CD1c-positive myeloid dendritic cell (primary cell): ENCODE measurements around the gene VPS11.

Experiments used
- DNase-seq: peaks from one replicate; pipeline ENCODE4 v3.0.0-alpha.2; 2016; ENCODE audit errors: extremely low spot score

VPS11 gene

GRCh38 chr11:119081682-119082260, 14.2 kb downstream of the VPS11 start:
- DNase-seq, result peak; percentile 64

- DNase-seq, result peak; percentile 97
Observed at GRCh38 chr11:119084663-119085436, 17.2 kb downstream of the VPS11 start, which contains the start of gene HMBS. TSS of gene HMBS (plus strand) at chr11:119084881. CDS start at chr11:119085034, 153 bp downstream.

GRCh38 chr11:119085437-119085847, 17.8 kb downstream of the VPS11 start:
- no peak for DNase-seq

- DNase-seq, result no peak
Observed at GRCh38 chr11:119087123-119087522, 19.5 kb downstream of the VPS11 start.

GRCh38 chr11:119087747-119088241, 20.2 kb downstream of the VPS11 start:
- no peak for DNase-seq

- no peak for DNase-seq
Observed at GRCh38 chr11:119088406-119088805, 20.8 kb downstream of the VPS11 start.

- no peak for DNase-seq
Observed at GRCh38 chr11:119089319-119089718, 21.7 kb downstream of the VPS11 start.

- no peak for DNase-seq
Observed at GRCh38 chr11:119091178-119091577, 23.6 kb downstream of the VPS11 start.

- no peak for DNase-seq
Observed at GRCh38 chr11:119091966-119092879, 24.6 kb downstream of the VPS11 start.

GRCh38 chr11:119092880-119093842, 25.5 kb downstream of the VPS11 start:
- DNase-seq, result no peak

GRCh38 chr11:119093942-119094815, 26.6 kb downstream of the VPS11 start:
- peak; percentile 15 for DNase-seq

GRCh38 chr11:119094816-119095065, 27.1 kb downstream of the VPS11 start:
- peak; percentile 85 for DNase-seq

GRCh38 chr11:119095066-119095880, 27.7 kb downstream of the VPS11 start:
- DNase-seq, result peak; percentile 100

GRCh38 chr11:119099711-119100110, 32.1 kb downstream of the VPS11 start:
- DNase-seq, result no peak

- peak; percentile 18 for DNase-seq
Observed at GRCh38 chr11:119100246-119100970, 32.8 kb downstream of the VPS11 start.

GRCh38 chr11:119100994-119101758, 33.6 kb downstream of the VPS11 start:
- peak; percentile 16 for DNase-seq

GRCh38 chr11:119101759-119102423, 34.3 kb downstream of the VPS11 start, which contains the start of gene DPAGT1:
TSS of gene DPAGT1 (minus strand) at chr11:119101853. CDS start at chr11:119101655, 198 bp downstream.
- DNase-seq, result peak; percentile 93
